ENCODE results near the gene ZBTB38.

GRCh38 chr3:141406265-141406664 lies 38.0 kb downstream of the ZBTB38 start:
- no peak for TF ChIP-seq EZH2 (IDR thresholded peaks at IDR 0.05; ENCODE audit: insufficient read depth, poor library complexity, severe bottlenecking)
- TF ChIP-seq EZH2phosphoT487 (IDR thresholded peaks at IDR 0.05; ENCODE audit: insufficient read depth, low read depth), result no peak

Measured in GM23248 (cell line).